ENCODE data around the gene LIFR. TPM values are rescaled to one million over a fixed set of nuclear protein-coding genes. Genes with fewer than 3 reads are reported as not detected.

Gene LIFR
- total RNA-seq, 1 donor from 2014 or later = 2.2 TPM

DNA sequence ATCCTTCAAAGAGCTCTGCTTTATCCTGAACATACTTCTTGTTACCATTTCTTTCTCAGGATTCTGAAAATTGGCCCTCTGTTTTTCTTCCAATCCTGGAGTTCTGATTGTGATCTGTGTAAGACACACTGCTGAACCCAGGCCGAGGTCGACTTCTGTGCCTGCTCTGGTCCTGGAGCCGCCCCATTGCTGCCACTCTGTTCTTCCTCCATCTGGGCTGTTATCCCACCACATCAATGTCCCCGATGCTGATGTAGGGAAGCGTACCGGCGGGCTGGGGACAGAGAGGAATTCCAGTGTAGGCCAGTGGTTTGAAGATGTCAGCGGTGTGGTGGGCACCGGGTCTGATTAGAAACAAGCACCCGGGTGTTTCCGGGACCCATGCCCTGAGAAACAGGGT, 102.5 kb downstream of the LIFR start:
- Mint-ChIP-seq H3K9me3 (no peaks in the 10 kb centered on the region), H3K27ac (no peak overlapping the region)
- no peak overlapping the region for H3K4me2 ChIP-seq

DNA sequence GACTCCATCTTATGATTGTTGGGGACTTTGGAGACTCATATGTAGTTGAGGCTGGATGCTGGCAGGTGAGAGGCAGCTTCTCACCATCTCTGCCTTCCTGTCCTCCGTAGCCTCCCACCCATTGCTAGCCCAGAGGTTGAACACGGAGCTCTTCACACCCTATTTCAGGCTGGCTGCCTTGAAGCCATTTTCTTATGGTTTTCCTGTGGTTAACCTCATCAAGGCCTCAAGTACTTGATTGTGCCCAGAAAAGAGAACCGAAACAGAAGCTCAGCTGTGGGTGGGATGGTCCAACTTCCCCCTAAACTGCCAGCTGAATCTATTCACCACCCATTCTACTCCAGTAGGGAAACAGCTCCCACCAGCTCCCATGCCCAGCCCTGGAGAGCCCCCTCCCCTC, 102.9 kb downstream of the LIFR start:
- no peak overlapping the region for H3K9ac ChIP-seq
- H2AFZ ChIP-seq (replicated peaks) = no peak overlapping the region
- H3K4me1 ChIP-seq = peaks cover 5% of the 10 kb centered on the region
- no peak overlapping the region for H3K27ac Mint-ChIP-seq
- H3K4me2 ChIP-seq = no peak overlapping the region
- H3K4me1 Mint-ChIP-seq = no peaks in the 10 kb centered on the region
- H4K20me1 ChIP-seq (ENCODE audit: low read depth) = no peaks in the 10 kb centered on the region
- H3K27me3 Mint-ChIP-seq (ENCODE audit: insufficient read depth, low read depth) = peaks cover 5% of the 10 kb centered on the region
- H3K4me3 Mint-ChIP-seq = no peak overlapping the region
- no peaks in the 10 kb centered on the region for H3K9me3 ChIP-seq (ENCODE audit: low read depth)
- no peaks in the 10 kb centered on the region for H3K79me2 ChIP-seq (ENCODE audit: low read depth)
- no peak overlapping the region for H3K27ac ChIP-seq
- DNase-seq (ENCODE audit: low spot score) = no peak
- H3K9me3 Mint-ChIP-seq = no peaks in the 10 kb centered on the region
- TF ChIP-seq EZH2phosphoT487 (IDR thresholded peaks at IDR 0.05) = no peak
- TF ChIP-seq, protein P1, sequence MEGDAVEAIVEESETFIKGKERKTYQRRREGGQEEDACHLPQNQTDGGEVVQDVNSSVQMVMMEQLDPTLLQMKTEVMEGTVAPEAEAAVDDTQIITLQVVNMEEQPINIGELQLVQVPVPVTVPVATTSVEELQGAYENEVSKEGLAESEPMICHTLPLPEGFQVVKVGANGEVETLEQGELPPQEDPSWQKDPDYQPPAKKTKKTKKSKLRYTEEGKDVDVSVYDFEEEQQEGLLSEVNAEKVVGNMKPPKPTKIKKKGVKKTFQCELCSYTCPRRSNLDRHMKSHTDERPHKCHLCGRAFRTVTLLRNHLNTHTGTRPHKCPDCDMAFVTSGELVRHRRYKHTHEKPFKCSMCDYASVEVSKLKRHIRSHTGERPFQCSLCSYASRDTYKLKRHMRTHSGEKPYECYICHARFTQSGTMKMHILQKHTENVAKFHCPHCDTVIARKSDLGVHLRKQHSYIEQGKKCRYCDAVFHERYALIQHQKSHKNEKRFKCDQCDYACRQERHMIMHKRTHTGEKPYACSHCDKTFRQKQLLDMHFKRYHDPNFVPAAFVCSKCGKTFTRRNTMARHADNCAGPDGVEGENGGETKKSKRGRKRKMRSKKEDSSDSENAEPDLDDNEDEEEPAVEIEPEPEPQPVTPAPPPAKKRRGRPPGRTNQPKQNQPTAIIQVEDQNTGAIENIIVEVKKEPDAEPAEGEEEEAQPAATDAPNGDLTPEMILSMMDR (IDR thresholded peaks at IDR 0.05) = no peak
- no peak for TF ChIP-seq EZH2 (IDR thresholded peaks at IDR 0.05)
- no peaks in the 10 kb centered on the region for H3K27me3 ChIP-seq
- H3F3A ChIP-seq (ENCODE audit: low read depth) = no peaks in the 10 kb centered on the region
- no peaks in the 10 kb centered on the region for H3K36me3 ChIP-seq
- H3K36me3 Mint-ChIP-seq = no peaks in the 10 kb centered on the region
- H3K4me3 ChIP-seq = no peak overlapping the region

More for the DNA sequence above, 102.5 kb downstream of the LIFR start:
- H2AFZ ChIP-seq (replicated peaks) = no peak overlapping the region
- H3K4me1 ChIP-seq = peaks cover 5% of the 10 kb centered on the region
- Mint-ChIP-seq H3K4me3 (no peak overlapping the region), H3K4me1 (no peaks in the 10 kb centered on the region), H3K27me3 (ENCODE audit: insufficient read depth, low read depth) (peaks cover 3% of the 10 kb centered on the region), H3K36me3 (no peaks in the 10 kb centered on the region)
- H4K20me1 ChIP-seq (ENCODE audit: low read depth) = no peaks in the 10 kb centered on the region
- H3K27me3 ChIP-seq = no peaks in the 10 kb centered on the region
- H3K27ac ChIP-seq = no peak overlapping the region
- H3K9ac ChIP-seq = no peak overlapping the region
- H3K79me2 ChIP-seq (ENCODE audit: low read depth) = no peaks in the 10 kb centered on the region
- no peaks in the 10 kb centered on the region for H3F3A ChIP-seq (ENCODE audit: low read depth)
- H3K36me3 ChIP-seq = no peaks in the 10 kb centered on the region
- H3K4me3 ChIP-seq = no peak overlapping the region
- TF ChIP-seq EZH2phosphoT487 (IDR thresholded peaks at IDR 0.05) = no peak
- no peak for TF ChIP-seq EZH2 (IDR thresholded peaks at IDR 0.05)
- TF ChIP-seq, protein P1 (IDR thresholded peaks at IDR 0.05) = no peak
- no peak for DNase-seq (ENCODE audit: low spot score)
- H3K9me3 ChIP-seq (ENCODE audit: low read depth) = no peaks in the 10 kb centered on the region

DNA sequence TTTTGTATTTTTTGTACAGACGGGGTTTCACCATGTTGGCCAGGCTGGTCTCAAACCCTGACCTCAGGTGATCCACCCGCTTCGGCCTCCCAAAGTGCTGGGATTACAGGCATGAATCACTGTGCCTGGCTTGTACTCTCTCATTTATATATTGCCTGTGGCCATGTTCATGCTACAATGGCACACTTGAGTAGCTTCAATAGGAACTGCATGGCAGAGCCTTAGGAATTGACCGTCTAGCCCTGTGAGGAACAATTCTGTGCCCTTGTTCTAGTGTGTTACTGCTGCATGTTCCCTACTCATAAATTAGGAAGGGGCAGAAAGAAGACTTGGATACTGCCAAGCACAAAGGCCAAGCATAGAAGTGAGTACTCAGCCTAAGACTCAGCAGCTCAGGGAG, 104.2 kb downstream of the LIFR start:
- no peaks in the 10 kb centered on the region for H3K36me3 Mint-ChIP-seq
- Histone ChIP-seq H3F3A (ENCODE audit: low read depth) (no peaks in the 10 kb centered on the region), H2AFZ (replicated peaks) (no peak overlapping the region), H3K79me2 (ENCODE audit: low read depth) (no peaks in the 10 kb centered on the region), H3K27me3 (no peaks in the 10 kb centered on the region), H4K20me1 (ENCODE audit: low read depth) (no peaks in the 10 kb centered on the region), H3K36me3 (no peaks in the 10 kb centered on the region), H3K27ac (no peak overlapping the region), H3K4me3 (no peak overlapping the region), H3K4me1 (peaks cover 5% of the 10 kb centered on the region), H3K9ac (no peak overlapping the region), H3K4me2 (no peak overlapping the region), H3K9me3 (ENCODE audit: low read depth) (no peaks in the 10 kb centered on the region)
- no peak overlapping the region for H3K4me3 Mint-ChIP-seq
- no peak overlapping the region for H3K27ac Mint-ChIP-seq
- no peaks in the 10 kb centered on the region for H3K9me3 Mint-ChIP-seq
- DNase-seq (ENCODE audit: low spot score) = no peak
- TF ChIP-seq EZH2 (IDR thresholded peaks at IDR 0.05) (no peak), EZH2phosphoT487 (IDR thresholded peaks at IDR 0.05) (no peak)
- TF ChIP-seq, protein P1 (IDR thresholded peaks at IDR 0.05) = no peak
- peaks cover 5% of the 10 kb centered on the region for H3K27me3 Mint-ChIP-seq (ENCODE audit: insufficient read depth, low read depth)
- no peaks in the 10 kb centered on the region for H3K4me1 Mint-ChIP-seq
